OCI-LY3 (cell line): ENCODE results near the gene MYLK.

ENCODE experiments used
- CTCF ChIP-seq: fragments of 200-600, 300-600 bp; sonication (generic); IDR thresholded peaks from 2 replicates; pipeline ENCODE4 v1.5.1; 2014; ENCODE audit warnings: antibody characterized with exemption, low read length, low read depth
- EZH2phosphoT487 ChIP-seq: fragments of 200-600 bp; shearing (Covaris generic); IDR thresholded peaks from 2 replicates; pipeline ENCODE4 v1.6.1; 2018; ENCODE audit warnings: antibody characterized with exemption, mixed run types, low read depth

GRCh38 chr3:123651449-123652341, 232.4 kb downstream of the MYLK start:
- TF ChIP-seq CTCF, result no peak
- TF ChIP-seq EZH2phosphoT487, result no peak
